ENCODE data around the gene KRTAP12-3. TPM values are rescaled to one million over a fixed set of nuclear protein-coding genes. Genes with fewer than 3 reads are reported as not detected.

Gene KRTAP12-3
- total and polyA plus RNA-seq, 10 of the 15 experiments (the other 5 are each of a cell fraction or from before 2014, with no cell fraction given) = not detected

GRCh38 chr21:44686000-44686781 lies 28.5 kb downstream of the KRTAP12-3 start:
- H3K27ac ChIP-seq (ENCODE audit: control insufficient read depth, insufficient read depth) = no peak overlapping the region
- no TSS peak for BruUV-seq (replicated peaks)
- SMC1A ChIA-PET (ENCODE audit: uncharacterized antibody, unreplicated experiment) = no interaction called here
- no peaks in the 10 kb centered on the region for H4K20me1 ChIP-seq (ENCODE audit: control insufficient read depth, insufficient read depth)
- DNase-seq (ENCODE audit: low read depth, low spot score) = no peak
- RAD21 ChIA-PET (ENCODE audit: unreplicated experiment) = interaction anchor here (0.6 to 0.9 kb wide), 2 partner anchors 31 to 241 kb away, joined by 3 to 4 read pairs; no protein-coding TSS in a partner anchor
- no peaks in the 10 kb centered on the region for H3K79me2 ChIP-seq (ENCODE audit: control insufficient read depth, insufficient read depth, low read length)
- no peak for FAIRE-seq
- intact Hi-C loops (cut with micrococcal nuclease; ENCODE audit: unreplicated experiment) (no loop called here), in situ Hi-C loops (cut with MboI) (no loop called here)
- WGBS (ENCODE audit: insufficient coverage, insufficient replicate concordance, low lambda C conversion rate, missing lambda C conversion rate) = 21% methylated on average over 11 of the region's 14 CpGs
- no peak overlapping the region for H3K9ac ChIP-seq (ENCODE audit: control insufficient read depth, insufficient read depth, low read length)
- no peaks in the 10 kb centered on the region for H3K9me3 ChIP-seq (replicated peaks; ENCODE audit: control insufficient read depth, insufficient read depth, low read length)
- CTCF ChIA-PET = no interaction called here
- no peak for ATAC-seq
- peaks cover 0 to 1% of the 10 kb centered on the region in 2 experiments; a peak in 2 of 4 replicates for H3K27me3 ChIP-seq (replicated peaks in 1 of 2; ENCODE audit: control insufficient read depth in 2 of 2, insufficient read depth in 2 of 2, low read length in 1 of 2)
- POLR2A ChIA-PET = no interaction called here
- no peak overlapping the region for H2AFZ ChIP-seq (ENCODE audit: control insufficient read depth, low read depth, low read length)
- H3K4me1 ChIP-seq (ENCODE audit: control insufficient read depth, insufficient read depth, low read length) = no peaks in the 10 kb centered on the region; the same call in 1 of the 2 replicates
- TF ChIP-seq JUND (IDR thresholded peaks at IDR 0.05; ENCODE audit: low read depth, low read length) (no peak), RUNX3 (IDR thresholded peaks at IDR 0.05; ENCODE audit: low read length) (peak; percentile 17; the same call in 1 of the 2 replicates)
- no peaks in the 10 kb centered on the region for H3K36me3 ChIP-seq (ENCODE audit: control insufficient read depth in 2 of 2, insufficient read depth in 2 of 2, low read length in 1 of 2)
- H3K4me3 ChIP-seq = no peak overlapping the region
- H3K4me2 ChIP-seq (ENCODE audit: control insufficient read depth, insufficient read depth) = no peak overlapping the region

- POLR2A ChIA-PET = no interaction called here
- WGBS (ENCODE audit: insufficient coverage, insufficient replicate concordance, low lambda C conversion rate, missing lambda C conversion rate) = 41% methylated on average over 25 of the region's 25 CpGs
Measured at GRCh38 chr21:44686843-44687561, 29.3 kb downstream of the KRTAP12-3 start.

More at GRCh38 chr21:44686843-44687561, 29.3 kb downstream of the KRTAP12-3 start:
- H3K4me3 ChIP-seq = no peak overlapping the region
- DNase-seq (ENCODE audit: low read depth, low spot score) (no peak), FAIRE-seq (no peak), ATAC-seq (no peak)
- H3K27me3 ChIP-seq (replicated peaks in 1 of 2; ENCODE audit: control insufficient read depth in 2 of 2, insufficient read depth in 2 of 2, low read length in 1 of 2) = peaks cover 0 to 1% of the 10 kb centered on the region in 2 experiments; a peak in 2 of 4 replicates
- SMC1A ChIA-PET (ENCODE audit: uncharacterized antibody, unreplicated experiment) = no interaction called here
- no peaks in the 10 kb centered on the region for H3K36me3 ChIP-seq (ENCODE audit: control insufficient read depth in 2 of 2, insufficient read depth in 2 of 2, low read length in 1 of 2)
- no peaks in the 10 kb centered on the region for H3K79me2 ChIP-seq (ENCODE audit: control insufficient read depth, insufficient read depth, low read length)
- in situ Hi-C loops (cut with MboI) = no loop called here
- BruUV-seq (replicated peaks) = no TSS peak
- intact Hi-C loops (cut with micrococcal nuclease; ENCODE audit: unreplicated experiment) = no loop called here
- H3K27ac ChIP-seq (ENCODE audit: control insufficient read depth, insufficient read depth) = no peak overlapping the region
- H3K9me3 ChIP-seq (replicated peaks; ENCODE audit: control insufficient read depth, insufficient read depth, low read length) = no peaks in the 10 kb centered on the region
- no peak overlapping the region for H3K9ac ChIP-seq (ENCODE audit: control insufficient read depth, insufficient read depth, low read length)
- TF ChIP-seq TARDBP (IDR thresholded peaks at IDR 0.05; ENCODE audit: borderline replicate concordance) (no peak), SMC3 (IDR thresholded peaks at IDR 0.05; ENCODE audit: borderline replicate concordance, low read length) (no peak), IRF5 (IDR thresholded peaks at IDR 0.05; ENCODE audit: borderline replicate concordance) (no peak), KLF5 (IDR thresholded peaks at IDR 0.05; ENCODE audit: partially characterized antibody) (no peak)
- CTCF ChIA-PET = no interaction called here
- no peak overlapping the region for H2AFZ ChIP-seq (ENCODE audit: control insufficient read depth, low read depth, low read length)
- no peak overlapping the region for H3K4me2 ChIP-seq (ENCODE audit: control insufficient read depth, insufficient read depth)
- RAD21 ChIA-PET (ENCODE audit: unreplicated experiment) = interaction anchor here (0.6 kb wide), 1 partner anchor 240 kb away, joined by 4 read pairs; no protein-coding TSS in a partner anchor
- H3K4me1 ChIP-seq (ENCODE audit: control insufficient read depth, insufficient read depth, low read length) = no peaks in the 10 kb centered on the region; the same call in 1 of the 2 replicates
- no peaks in the 10 kb centered on the region for H4K20me1 ChIP-seq (ENCODE audit: control insufficient read depth, insufficient read depth)
